NCI-H748 (cell line): ENCODE data around the gene POFUT1.

Experiments
- DNase-seq: peaks from one replicate; lab custom pipeline; 2025; ENCODE audit not compliant: unreplicated experiment; lab: John Stamatoyannopoulos, UW

POFUT1 gene

DNA sequence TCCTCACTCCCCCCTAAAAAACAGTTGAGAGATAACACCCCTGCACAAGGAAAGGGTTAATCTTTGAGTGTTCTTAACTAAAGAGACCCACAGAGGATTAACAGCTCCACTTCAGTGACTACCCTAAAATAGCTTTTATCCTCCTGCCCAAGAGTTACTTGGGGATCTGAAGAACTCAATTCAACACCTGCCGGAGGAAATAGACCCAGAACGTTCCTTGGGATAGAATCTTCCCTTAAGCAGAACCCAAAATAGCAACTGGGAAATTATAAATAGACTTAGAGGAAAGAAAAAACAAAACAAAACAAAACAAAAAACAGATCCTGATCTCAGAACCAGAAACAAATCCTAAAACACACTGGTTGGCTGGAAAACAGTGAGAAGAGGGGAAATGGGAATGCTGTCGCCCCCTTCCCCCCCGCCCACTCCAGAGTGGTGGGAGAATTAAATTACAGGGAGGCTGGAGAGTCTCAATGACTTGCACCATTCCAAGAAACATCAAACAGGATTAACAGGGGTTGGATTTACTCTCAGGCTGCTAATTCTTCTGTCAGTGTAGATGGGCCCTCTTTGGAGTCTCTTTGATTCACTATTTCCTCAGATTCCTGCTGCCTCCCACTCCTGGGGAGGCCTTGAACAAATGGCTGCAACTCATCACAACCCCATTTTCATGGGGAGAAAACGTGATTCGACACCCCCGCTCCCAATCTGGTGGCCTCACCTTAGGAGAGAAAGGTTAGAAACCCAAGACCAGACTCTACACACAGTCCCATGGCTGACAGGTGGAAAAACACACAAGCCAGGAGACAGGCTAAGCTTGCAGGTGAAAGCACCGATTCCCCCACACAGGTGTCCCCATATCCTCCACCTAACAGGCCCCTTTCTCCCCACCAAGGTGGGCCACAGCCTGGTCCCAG lies 1.6 kb upstream of the POFUT1 start:
- DNase-seq: no peak

DNA sequence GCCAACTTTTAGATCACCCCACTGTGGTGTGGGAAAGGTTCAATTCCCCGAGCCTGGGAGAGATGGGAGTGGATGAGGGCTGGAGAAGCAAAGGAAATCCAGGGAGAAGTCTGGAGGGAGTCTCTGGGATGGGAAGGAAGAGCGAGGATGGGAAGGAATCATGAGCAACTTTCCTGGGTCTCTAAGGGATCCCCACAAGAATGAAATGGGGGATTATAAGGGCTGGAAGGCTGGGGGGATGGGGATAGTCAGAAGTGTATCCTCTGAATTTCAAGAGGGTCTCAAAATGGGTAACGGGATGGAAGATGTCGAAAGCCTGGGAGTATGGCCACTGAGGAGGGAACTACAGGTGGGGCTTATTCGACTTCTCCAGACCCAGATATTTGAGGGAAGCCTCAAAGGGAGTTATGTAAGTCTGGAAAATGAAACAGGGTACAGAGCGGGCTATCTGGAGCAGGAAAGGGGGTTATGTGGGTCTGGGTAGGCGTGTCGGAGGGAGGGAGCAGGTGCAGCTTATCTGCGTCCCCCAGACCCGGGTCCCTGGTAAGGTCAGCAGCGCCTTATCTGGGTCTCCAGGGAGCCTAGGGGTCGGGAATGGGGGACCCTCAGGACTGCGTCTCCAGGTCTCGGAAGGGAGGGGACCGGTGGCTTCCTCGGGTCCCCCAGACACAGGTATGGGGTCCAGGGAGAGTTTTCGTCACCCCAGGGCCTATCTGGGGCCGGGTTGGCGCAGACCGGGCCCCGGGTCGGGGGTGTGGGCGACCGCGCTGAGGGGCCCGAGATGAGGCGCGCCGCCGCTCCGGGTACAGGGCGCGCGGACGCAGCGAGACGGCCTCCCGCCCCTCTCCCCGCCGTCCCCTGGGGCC lies 687 bp upstream of the POFUT1 start:
- DNase-seq: peak; percentile 25

GRCh38 chr20:32208499-32209154 lies 947 bp downstream of the POFUT1 start:
- peak; percentile 11 for DNase-seq

DNA sequence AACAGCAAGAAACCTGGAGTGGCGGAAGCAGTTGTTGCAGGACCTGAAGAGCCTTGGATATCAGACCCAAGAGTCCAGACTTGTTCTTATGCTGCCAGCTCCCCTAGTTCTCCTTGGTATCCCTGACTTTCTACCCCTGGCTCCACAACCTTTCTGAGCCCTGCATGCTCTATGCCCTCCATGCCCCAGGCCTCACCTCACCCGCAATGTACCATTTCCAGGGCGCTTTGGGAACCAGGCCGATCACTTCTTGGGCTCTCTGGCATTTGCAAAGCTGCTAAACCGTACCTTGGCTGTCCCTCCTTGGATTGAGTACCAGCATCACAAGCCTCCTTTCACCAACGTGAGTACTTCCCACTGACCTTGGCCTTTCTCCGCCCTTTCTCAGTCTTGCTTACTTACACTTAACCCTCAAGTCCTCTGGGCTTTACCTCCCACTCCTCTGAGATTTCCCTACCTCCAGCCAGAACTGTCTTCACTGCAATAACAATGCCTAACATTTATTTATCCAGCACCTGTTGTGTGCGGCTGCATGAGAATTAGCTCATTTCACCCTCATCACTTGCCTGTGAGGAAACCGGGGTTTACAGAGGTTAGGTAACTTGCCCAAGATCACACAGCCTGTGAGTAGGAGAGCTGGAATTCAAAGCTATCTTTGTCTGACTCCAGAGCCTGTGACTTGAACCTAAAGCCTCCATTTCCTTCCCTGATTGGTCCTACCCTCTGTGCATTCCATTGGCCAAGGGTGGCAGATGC lies 2.3 kb downstream of the POFUT1 start:
- no peak for DNase-seq

GRCh38 chr20:32213870-32214269 lies 6.2 kb downstream of the POFUT1 start:
- no peak for DNase-seq

- DNase-seq: no peak
Measured at GRCh38 chr20:32215147-32215546, 7.5 kb downstream of the POFUT1 start.

DNA sequence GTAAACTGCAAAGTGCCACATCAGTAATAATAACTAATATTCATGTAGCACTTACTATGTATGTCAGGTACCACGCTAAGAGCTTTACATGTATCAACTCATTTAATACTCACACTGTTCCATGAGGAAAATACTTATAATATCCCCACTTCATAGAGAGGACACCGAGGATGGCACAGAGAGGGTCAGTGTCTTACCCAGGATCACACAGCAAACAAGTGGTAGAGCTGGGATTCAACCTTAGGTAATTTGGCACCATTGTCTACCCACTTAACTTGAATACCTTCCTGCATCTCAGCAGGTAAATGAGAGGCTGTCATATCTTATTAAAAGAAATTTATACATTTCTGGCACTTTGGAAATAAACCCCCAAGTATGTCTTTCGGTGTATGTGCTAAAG lies 8.0 kb downstream of the POFUT1 start:
- DNase-seq: no peak

DNA sequence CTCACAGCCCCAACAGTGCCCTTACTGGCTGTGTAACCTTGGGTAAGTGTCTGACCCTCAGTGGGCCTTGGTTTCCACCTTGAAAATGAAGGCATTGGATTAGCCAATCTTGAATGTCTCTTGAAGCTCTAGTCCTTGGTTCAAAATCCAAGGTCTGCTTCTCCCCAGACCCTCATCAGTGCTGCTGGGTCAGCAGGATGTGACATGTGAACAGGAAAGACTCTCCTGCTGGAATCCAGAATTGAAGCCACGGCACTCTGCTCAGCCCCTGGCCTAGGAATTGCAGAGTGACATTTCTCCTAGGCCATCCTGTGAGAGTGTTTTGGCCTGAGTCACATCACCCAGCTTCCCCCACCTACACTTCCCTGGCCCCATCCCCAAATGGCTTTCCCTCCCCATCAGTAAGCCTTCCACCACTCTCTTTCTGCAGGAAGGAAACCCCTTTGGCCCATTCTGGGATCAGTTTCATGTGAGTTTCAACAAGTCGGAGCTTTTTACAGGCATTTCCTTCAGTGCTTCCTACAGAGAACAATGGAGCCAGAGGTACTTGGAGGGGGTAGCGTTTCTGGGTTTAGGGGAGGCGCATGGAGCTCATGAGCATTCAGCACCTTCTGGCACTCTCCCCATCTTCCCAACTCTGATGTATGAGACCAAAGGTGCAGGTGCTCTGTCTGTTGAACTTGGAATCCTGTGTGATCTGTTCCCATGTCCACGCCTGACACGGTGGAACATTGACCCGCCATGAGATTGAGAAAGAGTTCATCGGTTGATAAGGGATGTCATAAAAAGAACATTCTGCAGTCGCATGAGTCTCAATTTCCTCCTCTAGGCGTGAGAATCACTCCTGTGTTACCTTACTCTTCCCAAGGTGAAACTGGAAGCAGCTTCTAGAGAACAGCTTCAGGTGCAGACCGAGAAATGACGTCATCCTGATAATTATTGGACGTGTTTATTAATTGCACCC lies 8.8 kb downstream of the POFUT1 start:
- no peak for DNase-seq

DNA sequence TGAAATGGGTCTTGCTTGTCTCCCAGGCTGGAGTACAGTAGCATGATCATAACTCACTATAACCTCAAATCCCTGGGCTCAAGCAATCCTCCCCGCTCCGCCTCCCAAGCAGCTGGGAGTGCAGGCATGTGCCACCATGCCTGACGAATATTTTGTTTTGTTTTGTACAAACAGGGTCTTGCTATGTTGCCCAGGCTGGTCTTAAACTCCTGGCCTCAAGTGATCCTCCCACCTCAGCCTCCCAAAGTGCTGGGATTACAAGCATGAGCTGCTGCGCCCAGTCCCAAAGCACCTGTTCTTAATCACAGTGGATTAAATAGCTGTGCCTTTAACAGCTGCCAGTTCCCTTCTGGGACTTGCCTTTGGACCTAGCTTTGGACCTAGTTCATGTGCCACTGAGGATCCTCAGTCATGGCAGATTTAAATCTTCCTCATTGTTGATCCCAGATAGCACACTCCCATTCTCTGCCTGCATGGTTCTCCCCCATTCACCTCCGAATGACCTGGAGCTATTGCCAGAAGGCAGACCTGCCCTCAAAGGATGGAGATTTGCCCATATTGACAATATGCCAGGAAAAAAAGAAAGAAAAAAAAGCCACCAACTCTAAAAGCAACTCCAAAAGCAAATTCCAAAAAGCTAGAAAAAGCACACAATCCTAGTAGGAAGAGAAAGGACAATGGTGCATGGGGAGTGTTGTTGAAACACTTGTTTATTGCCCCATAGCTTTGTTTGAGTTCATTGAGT lies 10.6 kb downstream of the POFUT1 start:
- DNase-seq: no peak

- DNase-seq: no peak
Measured at GRCh38 chr20:32224463-32224862, 16.8 kb downstream of the POFUT1 start.

DNA sequence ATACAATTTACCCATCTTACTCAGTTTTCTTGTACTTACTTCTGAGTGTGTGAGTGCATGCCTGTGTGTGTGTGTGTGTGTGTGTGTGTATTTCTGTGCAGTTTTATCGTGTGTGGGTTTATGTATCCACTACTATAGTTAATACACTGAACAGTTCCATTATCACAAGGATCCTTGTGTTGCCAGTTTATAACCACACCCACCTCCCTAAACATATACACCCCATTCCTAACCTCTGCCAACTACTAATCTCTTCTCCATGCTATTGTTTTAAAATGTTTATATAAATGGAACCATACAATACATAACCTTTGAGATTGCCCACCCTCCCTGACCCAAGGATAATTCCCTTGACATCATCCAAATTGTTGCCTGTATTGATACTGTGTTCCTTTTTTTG lies 18.7 kb downstream of the POFUT1 start:
- no peak for DNase-seq

DNA sequence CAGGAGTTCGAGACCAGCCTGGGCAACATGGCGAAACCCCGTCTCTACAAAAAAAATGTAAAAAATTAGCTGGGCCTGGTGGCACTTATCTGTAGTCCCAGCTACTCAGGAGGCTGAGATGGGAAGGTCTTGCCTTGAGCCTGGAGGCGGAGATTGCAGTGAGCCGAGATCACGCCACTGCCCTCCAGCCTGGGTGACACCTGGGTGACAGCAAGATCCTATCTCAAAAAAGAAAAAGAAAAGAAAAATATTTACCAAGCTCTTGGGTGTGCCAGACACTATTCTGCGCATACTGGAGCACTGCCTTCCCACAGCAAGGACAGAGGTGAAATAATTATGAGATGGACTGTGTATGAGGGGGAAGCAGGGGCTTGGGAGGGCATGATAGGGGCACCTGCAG lies 19.6 kb downstream of the POFUT1 start:
- DNase-seq: no peak

DNA sequence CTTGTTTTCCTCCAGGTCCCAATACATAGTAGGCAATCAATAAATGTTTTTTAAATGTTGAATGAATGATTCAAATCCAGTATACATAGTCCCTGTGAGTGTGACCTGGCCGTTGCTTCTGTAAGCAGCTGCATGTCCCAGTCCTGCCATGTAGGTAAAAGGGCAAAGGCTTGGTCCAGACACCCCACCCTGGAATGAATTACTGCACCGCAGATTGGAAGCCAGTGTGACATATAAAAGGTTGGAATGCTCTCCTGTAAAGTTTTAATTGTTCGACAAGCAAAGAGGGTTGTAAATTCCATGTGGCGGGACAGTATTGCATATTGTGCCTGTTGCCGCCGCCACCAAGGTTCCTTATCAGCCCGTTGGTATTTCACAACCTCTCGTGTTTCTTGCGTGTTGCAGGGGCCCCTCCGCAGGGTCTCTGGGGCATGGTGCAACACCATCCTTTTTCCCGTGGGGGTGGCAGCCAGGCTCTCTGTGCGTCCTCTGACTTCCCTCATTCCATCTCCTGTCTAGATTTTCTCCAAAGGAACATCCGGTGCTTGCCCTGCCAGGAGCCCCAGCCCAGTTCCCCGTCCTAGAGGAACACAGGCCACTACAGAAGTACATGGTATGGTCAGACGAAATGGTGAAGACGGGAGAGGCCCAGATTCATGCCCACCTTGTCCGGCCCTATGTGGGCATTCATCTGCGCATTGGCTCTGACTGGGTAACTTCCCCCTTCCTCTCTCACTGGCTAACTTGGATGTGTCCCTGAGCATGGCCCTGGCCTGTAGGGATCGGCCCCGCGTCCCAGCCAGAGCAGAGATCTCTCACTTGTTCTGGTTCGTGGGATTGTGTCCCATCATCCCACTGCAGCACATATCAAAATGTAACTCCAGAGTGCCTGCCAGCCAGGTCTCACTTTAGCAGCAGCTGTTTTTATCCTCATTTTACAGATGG lies 20.3 kb downstream of the POFUT1 start:
- DNase-seq: no peak

DNA sequence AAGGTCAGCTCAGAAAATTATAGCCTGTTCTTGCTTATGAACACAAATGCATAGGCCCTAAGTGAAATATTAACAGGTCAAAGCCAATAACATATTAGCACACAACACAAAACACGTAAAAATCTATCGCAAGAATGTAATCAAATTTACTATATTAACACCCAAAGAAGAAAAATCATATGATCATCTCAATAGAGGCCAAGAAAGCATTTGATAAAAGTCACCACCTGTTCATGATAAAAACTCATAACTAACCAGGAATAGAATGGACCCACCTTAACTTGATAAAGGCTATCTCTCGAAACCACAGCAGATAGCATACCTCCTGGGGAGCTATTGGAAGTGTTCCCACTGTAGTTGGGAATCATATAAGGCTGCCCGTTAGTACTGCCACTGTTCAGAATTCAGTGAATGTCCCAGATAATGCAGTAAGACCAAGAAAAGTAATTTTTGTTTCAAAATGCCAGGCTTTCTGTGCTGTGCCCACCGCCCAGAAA lies 21.6 kb downstream of the POFUT1 start:
- no peak for DNase-seq

DNA sequence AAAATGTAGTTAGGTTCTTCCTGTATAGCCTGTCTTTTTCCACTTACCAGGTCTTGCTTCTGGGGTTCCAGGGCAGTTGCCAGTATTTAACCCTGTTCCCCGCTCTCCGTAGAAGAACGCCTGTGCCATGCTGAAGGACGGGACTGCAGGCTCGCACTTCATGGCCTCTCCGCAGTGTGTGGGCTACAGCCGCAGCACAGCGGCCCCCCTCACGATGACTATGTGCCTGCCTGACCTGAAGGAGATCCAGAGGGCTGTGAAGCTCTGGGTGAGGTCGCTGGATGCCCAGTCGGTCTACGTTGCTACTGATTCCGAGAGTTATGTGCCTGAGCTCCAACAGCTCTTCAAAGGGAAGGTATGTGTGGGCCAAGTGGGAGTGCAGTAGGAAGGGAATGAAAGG lies 23.0 kb downstream of the POFUT1 start:
- no peak for DNase-seq

DNA sequence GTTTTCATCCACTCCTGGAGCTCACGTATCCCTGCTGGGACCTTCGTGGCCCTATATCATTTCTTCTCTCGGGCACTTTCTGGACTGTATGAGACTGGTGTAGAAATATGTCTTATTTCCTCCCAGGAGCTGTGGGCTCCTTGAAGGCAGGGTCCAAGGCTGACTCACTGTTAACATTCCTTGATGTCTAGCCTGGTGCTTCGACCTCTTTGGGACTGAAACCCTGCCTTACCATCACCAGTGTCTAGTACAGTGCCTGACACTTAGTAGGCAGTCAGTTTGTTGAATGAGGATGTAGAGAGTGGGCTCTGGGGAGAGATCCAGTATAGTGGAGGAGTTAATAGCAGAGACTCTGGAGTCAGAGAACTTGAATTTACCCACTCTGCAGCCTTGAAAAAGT lies 23.6 kb downstream of the POFUT1 start:
- DNase-seq: no peak

DNA sequence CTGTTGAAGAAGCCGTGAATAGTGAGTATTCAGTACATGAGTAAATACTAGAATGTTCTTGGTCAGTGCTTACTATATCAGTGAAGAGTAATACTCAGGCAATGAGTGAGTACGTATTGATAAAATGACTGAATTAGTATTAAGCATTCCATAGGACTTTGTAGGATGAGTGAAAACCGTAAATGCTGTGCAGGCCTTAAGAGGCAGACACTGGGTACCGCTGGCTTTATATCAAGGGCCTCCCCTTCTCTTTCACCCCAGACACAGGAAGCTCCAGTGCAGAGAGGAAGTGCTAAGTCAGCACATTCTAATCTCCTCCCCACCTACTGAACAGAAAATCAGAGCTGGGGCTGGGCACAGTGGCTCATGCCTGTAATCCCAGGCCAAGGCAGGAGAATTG lies 24.2 kb downstream of the POFUT1 start:
- DNase-seq: no peak
